ENCODE measurements around the gene RAB3IP. TPM values are rescaled to one million over a fixed set of nuclear protein-coding genes. Genes with fewer than 3 reads are reported as not detected.

RAB3IP gene
- total RNA-seq, 1 donor from 2014 or later = 18.2 TPM

- H3K9me3 Mint-ChIP-seq (ENCODE audit: unreplicated experiment) = peaks cover 20% of the 10 kb centered on the region
- no peaks in the 10 kb centered on the region for H3K4me1 Mint-ChIP-seq (ENCODE audit: low read depth, unreplicated experiment)
- TF ChIP-seq CTCF (IDR thresholded peaks at IDR 0.05; ENCODE audit: partially characterized antibody, unreplicated experiment) = no peak
- peaks cover 34% of the 10 kb centered on the region for H3K36me3 Mint-ChIP-seq (ENCODE audit: unreplicated experiment)
- no peak overlapping the region for H3K4me3 Mint-ChIP-seq (ENCODE audit: unreplicated experiment)
- no peak for DNase-seq
- H3K27me3 Mint-ChIP-seq (ENCODE audit: unreplicated experiment) = peaks cover 1% of the 10 kb centered on the region
- H3K27ac Mint-ChIP-seq (ENCODE audit: unreplicated experiment) = no peak overlapping the region
These were observed 72.3 kb downstream of the RAB3IP start for GRCh38 chr12:69810870-69811498.

- Mint-ChIP-seq H3K4me3 (ENCODE audit: unreplicated experiment) (no peak overlapping the region), H3K36me3 (ENCODE audit: unreplicated experiment) (peaks cover 12% of the 10 kb centered on the region), H3K27ac (ENCODE audit: unreplicated experiment) (no peak overlapping the region), H3K9me3 (ENCODE audit: unreplicated experiment) (peaks cover 4% of the 10 kb centered on the region), H3K27me3 (ENCODE audit: unreplicated experiment) (peaks cover 1% of the 10 kb centered on the region), H3K4me1 (ENCODE audit: low read depth, unreplicated experiment) (no peaks in the 10 kb centered on the region)
- no peak for TF ChIP-seq CTCF (IDR thresholded peaks at IDR 0.05; ENCODE audit: partially characterized antibody, unreplicated experiment)
- DNase-seq = no peak
These were observed 77.4 kb downstream of the RAB3IP start for GRCh38 chr12:69816082-69816481.

GRCh38 chr12:69821032-69821455 lies 82.4 kb downstream of the RAB3IP start:
- no peak for DNase-seq
- Mint-ChIP-seq H3K36me3 (ENCODE audit: unreplicated experiment) (no peaks in the 10 kb centered on the region), H3K27me3 (ENCODE audit: unreplicated experiment) (no peaks in the 10 kb centered on the region), H3K4me3 (ENCODE audit: unreplicated experiment) (no peak overlapping the region), H3K27ac (ENCODE audit: unreplicated experiment) (no peak overlapping the region), H3K9me3 (ENCODE audit: unreplicated experiment) (no peaks in the 10 kb centered on the region), H3K4me1 (ENCODE audit: low read depth, unreplicated experiment) (no peaks in the 10 kb centered on the region)
- TF ChIP-seq CTCF (IDR thresholded peaks at IDR 0.05; ENCODE audit: partially characterized antibody, unreplicated experiment) = no peak

- Mint-ChIP-seq H3K36me3 (ENCODE audit: unreplicated experiment) (no peaks in the 10 kb centered on the region), H3K4me3 (ENCODE audit: unreplicated experiment) (no peak overlapping the region), H3K27me3 (ENCODE audit: unreplicated experiment) (no peaks in the 10 kb centered on the region), H3K4me1 (ENCODE audit: low read depth, unreplicated experiment) (no peaks in the 10 kb centered on the region), H3K9me3 (ENCODE audit: unreplicated experiment) (no peaks in the 10 kb centered on the region), H3K27ac (ENCODE audit: unreplicated experiment) (no peak overlapping the region)
- no peak for DNase-seq
- TF ChIP-seq CTCF (IDR thresholded peaks at IDR 0.05; ENCODE audit: partially characterized antibody, unreplicated experiment) = no peak
These were observed 82.9 kb downstream of the RAB3IP start for GRCh38 chr12:69821456-69822159.

GRCh38 chr12:69822201-69822860 lies 83.7 kb downstream of the RAB3IP start:
- H3K27me3 Mint-ChIP-seq (ENCODE audit: unreplicated experiment) = no peaks in the 10 kb centered on the region
- no peaks in the 10 kb centered on the region for H3K9me3 Mint-ChIP-seq (ENCODE audit: unreplicated experiment)
- no peak overlapping the region for H3K4me3 Mint-ChIP-seq (ENCODE audit: unreplicated experiment)
- H3K4me1 Mint-ChIP-seq (ENCODE audit: low read depth, unreplicated experiment) = no peaks in the 10 kb centered on the region
- H3K27ac Mint-ChIP-seq (ENCODE audit: unreplicated experiment) = no peak overlapping the region
- no peak for DNase-seq
- TF ChIP-seq CTCF (IDR thresholded peaks at IDR 0.05; ENCODE audit: partially characterized antibody, unreplicated experiment) = no peak
- H3K36me3 Mint-ChIP-seq (ENCODE audit: unreplicated experiment) = no peaks in the 10 kb centered on the region
